Measurements from ENCODE around the gene RFX8. TPM values are rescaled to one million over a fixed set of nuclear protein-coding genes. Genes with fewer than 3 reads are reported as not detected.

Gene RFX8
- total RNA-seq, 2 donors from 2014 or later, result 0.44 TPM; not detected in 1

- DNase-seq (no peak), ATAC-seq (no peak)
- H3K9me3 ChIP-seq (ENCODE audit: control insufficient read depth, low read length, poor library complexity, severe bottlenecking), result no peaks in the 10 kb centered on the region
- peak overlapping the region; percentile 24 for H3K27ac Mint-ChIP-seq
- no peaks in the 10 kb centered on the region for H3K27me3 Mint-ChIP-seq
- H3K36me3 Mint-ChIP-seq (ENCODE audit: low read depth), result no peaks in the 10 kb centered on the region
- no peak overlapping the region for H3K4me3 Mint-ChIP-seq
- no peaks in the 10 kb centered on the region for H3K4me1 Mint-ChIP-seq
These were observed 46.3 kb downstream of the RFX8 start for GRCh38 chr2:101428422-101429176.

DNA sequence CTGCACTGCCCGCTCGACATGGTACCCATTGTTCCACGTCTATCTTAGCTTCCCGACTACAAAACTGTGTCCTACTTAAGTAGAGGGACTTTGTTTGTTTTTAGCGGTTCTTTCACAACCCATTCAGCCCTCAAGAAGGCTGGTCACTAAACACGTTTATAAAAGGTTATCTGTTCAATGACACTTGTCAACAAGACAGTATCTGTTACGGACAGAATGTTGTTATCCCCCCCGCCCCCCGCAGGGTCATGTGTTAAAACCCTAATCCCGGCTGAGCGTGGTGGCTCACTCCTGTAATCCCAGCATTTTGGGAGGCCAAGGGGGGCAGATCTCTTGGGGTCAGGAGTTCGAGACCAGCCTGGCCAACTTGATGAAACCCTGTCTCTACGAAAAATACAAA is 47.2 kb downstream of the RFX8 start:
- ATAC-seq, result no peak
- no peaks in the 10 kb centered on the region for H3K4me1 Mint-ChIP-seq

GRCh38 chr2:101427240-101427639 is 47.7 kb downstream of the RFX8 start:
- Mint-ChIP-seq H3K27me3 (no peaks in the 10 kb centered on the region), H3K27ac (no peak overlapping the region), H3K4me3 (no peak overlapping the region), H3K36me3 (ENCODE audit: low read depth) (no peaks in the 10 kb centered on the region), H3K4me1 (no peaks in the 10 kb centered on the region)
- no peaks in the 10 kb centered on the region for H3K9me3 ChIP-seq (ENCODE audit: control insufficient read depth, low read length, poor library complexity, severe bottlenecking)
- DNase-seq (no peak), ATAC-seq (no peak)

More for the DNA sequence above, 47.2 kb downstream of the RFX8 start:
- Mint-ChIP-seq H3K4me3 (no peak overlapping the region), H3K27ac (peak overlapping the region; percentile 24), H3K36me3 (ENCODE audit: low read depth) (no peaks in the 10 kb centered on the region), H3K27me3 (no peaks in the 10 kb centered on the region)
- no peaks in the 10 kb centered on the region for H3K9me3 ChIP-seq (ENCODE audit: control insufficient read depth, low read length, poor library complexity, severe bottlenecking)
- DNase-seq, result no peak

- Mint-ChIP-seq H3K27ac (no peak overlapping the region), H3K4me3 (no peak overlapping the region), H3K27me3 (no peaks in the 10 kb centered on the region), H3K36me3 (ENCODE audit: low read depth) (no peaks in the 10 kb centered on the region), H3K4me1 (peaks cover under 1% of the 10 kb centered on the region)
- ATAC-seq (no peak), DNase-seq (no peak)
- no peaks in the 10 kb centered on the region for H3K9me3 ChIP-seq (ENCODE audit: control insufficient read depth, low read length, poor library complexity, severe bottlenecking)
These were observed 48.1 kb downstream of the RFX8 start for GRCh38 chr2:101426822-101427221.

DNA sequence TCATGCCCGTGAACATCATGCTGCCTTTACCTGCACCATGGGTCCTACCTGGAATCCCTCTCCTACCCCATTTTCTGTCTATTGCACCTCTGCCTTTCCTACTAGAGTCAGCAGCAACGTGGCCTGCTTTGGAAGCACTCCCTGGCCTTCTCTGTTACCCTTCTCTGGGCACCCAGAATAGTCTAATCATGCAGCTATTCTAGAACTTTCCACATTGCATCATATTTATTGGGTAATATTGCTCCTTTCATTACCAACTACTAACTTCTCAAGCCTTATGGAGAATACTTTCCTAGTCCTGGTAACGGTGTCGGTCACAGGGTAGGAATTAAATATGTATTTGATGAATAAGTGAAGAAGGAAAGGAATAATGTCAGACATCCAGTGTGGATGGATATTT is 54.3 kb downstream of the RFX8 start:
- peaks cover 4% of the 10 kb centered on the region for H3K4me1 Mint-ChIP-seq
- ATAC-seq (no peak), DNase-seq (no peak)
- peaks cover 11% of the 10 kb centered on the region for H3K27me3 Mint-ChIP-seq
- H3K27ac Mint-ChIP-seq, result peak overlapping the region; percentile 49
- no peaks in the 10 kb centered on the region for H3K36me3 Mint-ChIP-seq (ENCODE audit: low read depth)
- no peak overlapping the region for H3K4me3 Mint-ChIP-seq
- no peaks in the 10 kb centered on the region for H3K9me3 ChIP-seq (ENCODE audit: control insufficient read depth, low read length, poor library complexity, severe bottlenecking)

- Mint-ChIP-seq H3K27ac (no peak overlapping the region), H3K4me3 (no peak overlapping the region), H3K27me3 (peaks cover 15% of the 10 kb centered on the region), H3K36me3 (ENCODE audit: low read depth) (no peaks in the 10 kb centered on the region), H3K4me1 (peaks cover 4% of the 10 kb centered on the region)
- H3K9me3 ChIP-seq (ENCODE audit: control insufficient read depth, low read length, poor library complexity, severe bottlenecking), result peaks cover 3% of the 10 kb centered on the region
- peak; percentile 77 for ATAC-seq
- peak in 1 of 3 donors; percentile 45 for DNase-seq
These were observed 55.7 kb downstream of the RFX8 start for GRCh38 chr2:101419096-101419663.

DNA sequence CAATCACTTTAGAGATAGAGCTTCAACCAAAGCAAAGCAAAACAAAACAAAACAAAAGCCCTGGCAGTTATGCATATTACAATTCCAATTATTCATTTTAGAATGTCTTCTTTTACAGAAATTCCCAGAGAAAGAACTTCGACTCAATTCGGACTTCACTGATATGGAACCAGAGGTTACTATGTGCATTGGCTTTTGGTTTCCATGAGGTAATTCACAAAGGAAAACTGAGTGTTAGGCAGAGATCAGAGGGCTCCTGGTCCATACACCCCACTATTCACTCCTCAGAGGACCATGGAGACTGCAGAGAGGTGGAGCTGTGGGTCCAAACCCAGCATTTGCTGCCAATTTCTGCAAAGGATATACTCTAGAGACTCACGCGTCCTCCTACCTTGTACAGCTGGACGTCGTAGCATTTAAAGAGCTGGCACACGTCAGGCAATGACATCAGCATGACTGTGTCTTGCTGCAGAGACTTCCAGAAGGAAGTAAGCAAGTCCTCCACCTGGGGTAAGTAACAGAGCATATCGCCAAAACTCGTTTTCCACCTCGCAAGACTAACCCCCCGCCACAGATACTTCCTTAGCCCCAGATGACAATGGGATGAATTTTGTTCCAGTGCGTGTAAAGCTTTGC is 56.3 kb downstream of the RFX8 start:
- Mint-ChIP-seq H3K27ac (no peak overlapping the region), H3K36me3 (ENCODE audit: low read depth) (no peaks in the 10 kb centered on the region), H3K27me3 (peaks cover 15% of the 10 kb centered on the region), H3K4me3 (no peak overlapping the region), H3K4me1 (peaks cover 4% of the 10 kb centered on the region)
- no peak for DNase-seq
- peaks cover 3% of the 10 kb centered on the region for H3K9me3 ChIP-seq (ENCODE audit: control insufficient read depth, low read length, poor library complexity, severe bottlenecking)
- ATAC-seq, result no peak

- DNase-seq, result no peak
- no peak overlapping the region for H3K27ac Mint-ChIP-seq
- peaks cover 25% of the 10 kb centered on the region for H3K27me3 Mint-ChIP-seq
- no peak for ATAC-seq
- H3K4me1 Mint-ChIP-seq, result peaks cover 2% of the 10 kb centered on the region
- H3K36me3 Mint-ChIP-seq (ENCODE audit: low read depth), result no peaks in the 10 kb centered on the region
- H3K9me3 ChIP-seq (ENCODE audit: control insufficient read depth, low read length, poor library complexity, severe bottlenecking), result peaks cover 3% of the 10 kb centered on the region
- H3K4me3 Mint-ChIP-seq, result no peak overlapping the region
These were observed 58.3 kb downstream of the RFX8 start for GRCh38 chr2:101416609-101417008.

DNA sequence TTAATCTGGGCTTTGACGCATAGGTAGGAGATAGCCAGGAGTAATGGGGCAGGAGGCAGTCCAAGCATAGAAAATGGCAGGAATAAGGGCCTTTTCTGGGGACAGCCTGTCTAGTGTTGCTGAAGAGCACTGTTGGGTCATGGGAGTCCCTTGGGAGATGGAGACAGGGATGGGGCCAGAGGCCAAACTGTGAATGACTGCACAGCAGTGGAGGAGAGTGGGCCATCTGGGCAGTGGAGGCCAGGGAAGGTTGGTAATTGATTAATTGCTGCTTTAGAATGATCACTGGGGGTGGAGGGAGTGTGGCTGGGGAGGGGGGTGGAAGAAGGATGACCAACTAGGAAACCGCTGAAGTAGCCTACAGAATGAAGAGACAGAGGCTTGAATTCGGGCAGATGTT is 59.0 kb downstream of the RFX8 start:
- peaks cover 25% of the 10 kb centered on the region for H3K27me3 Mint-ChIP-seq
- DNase-seq, result no peak
- H3K9me3 ChIP-seq (ENCODE audit: control insufficient read depth, low read length, poor library complexity, severe bottlenecking), result peaks cover 3% of the 10 kb centered on the region
- no peak overlapping the region for H3K27ac Mint-ChIP-seq
- no peak overlapping the region for H3K4me3 Mint-ChIP-seq
- peaks cover 2% of the 10 kb centered on the region for H3K4me1 Mint-ChIP-seq
- H3K36me3 Mint-ChIP-seq (ENCODE audit: low read depth), result no peaks in the 10 kb centered on the region
- ATAC-seq, result no peak

- no peak overlapping the region for H3K27ac Mint-ChIP-seq
- no peak overlapping the region for H3K4me3 Mint-ChIP-seq
- peaks cover 1% of the 10 kb centered on the region for H3K36me3 Mint-ChIP-seq (ENCODE audit: low read depth)
- H3K9me3 ChIP-seq (ENCODE audit: control insufficient read depth, low read length, poor library complexity, severe bottlenecking), result peaks cover 3% of the 10 kb centered on the region
- no peak for ATAC-seq
- no peak for DNase-seq
- H3K4me1 Mint-ChIP-seq, result peaks cover 4% of the 10 kb centered on the region
- peaks cover 29% of the 10 kb centered on the region for H3K27me3 Mint-ChIP-seq
These were observed 59.7 kb downstream of the RFX8 start for GRCh38 chr2:101415220-101415619.

- Mint-ChIP-seq H3K27me3 (peaks cover 31% of the 10 kb centered on the region), H3K4me3 (no peak overlapping the region), H3K27ac (no peak overlapping the region), H3K4me1 (peaks cover 3% of the 10 kb centered on the region), H3K36me3 (ENCODE audit: low read depth) (peaks cover 6% of the 10 kb centered on the region)
- DNase-seq (no peak), ATAC-seq (no peak)
- H3K9me3 ChIP-seq (ENCODE audit: control insufficient read depth, low read length, poor library complexity, severe bottlenecking), result peaks cover 3% of the 10 kb centered on the region
These were observed 62.7 kb downstream of the RFX8 start for GRCh38 chr2:101412092-101412694.

GRCh38 chr2:101410746-101411145 is 64.2 kb downstream of the RFX8 start:
- no peak for ATAC-seq
- peaks cover 5% of the 10 kb centered on the region for H3K4me1 Mint-ChIP-seq
- H3K27me3 Mint-ChIP-seq, result peaks cover 24% of the 10 kb centered on the region
- peaks cover 6% of the 10 kb centered on the region for H3K36me3 Mint-ChIP-seq (ENCODE audit: low read depth)
- peaks cover 3% of the 10 kb centered on the region for H3K9me3 ChIP-seq (ENCODE audit: control insufficient read depth, low read length, poor library complexity, severe bottlenecking)
- no peak overlapping the region for H3K4me3 Mint-ChIP-seq
- peak overlapping the region; percentile 60 for H3K27ac Mint-ChIP-seq
- no peak for DNase-seq

DNA sequence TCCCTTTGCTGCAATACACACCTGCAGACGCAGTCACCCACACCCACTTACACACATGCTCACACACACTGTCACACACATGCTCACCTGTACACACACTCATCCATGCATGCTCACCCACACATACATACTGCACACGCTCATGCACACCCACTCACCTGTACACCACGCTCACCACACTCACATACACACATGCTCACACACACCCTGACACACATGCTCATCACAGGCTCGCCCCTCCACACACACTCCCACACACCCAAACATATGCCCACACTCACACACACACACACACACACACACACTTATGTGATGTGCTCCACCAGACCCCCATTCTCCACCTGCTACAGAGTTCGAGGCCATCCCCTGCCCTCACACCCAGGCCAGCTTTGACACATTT is 64.8 kb downstream of the RFX8 start:
- H3K9me3 ChIP-seq (ENCODE audit: control insufficient read depth, low read length, poor library complexity, severe bottlenecking), result peaks cover 3% of the 10 kb centered on the region
- peaks cover 6% of the 10 kb centered on the region for H3K36me3 Mint-ChIP-seq (ENCODE audit: low read depth)
- H3K27me3 Mint-ChIP-seq, result peaks cover 25% of the 10 kb centered on the region
- ATAC-seq, result no peak
- peak overlapping the region; percentile 60 for H3K27ac Mint-ChIP-seq
- DNase-seq, result no peak
- peak overlapping the region; percentile 25 for H3K4me3 Mint-ChIP-seq
- peaks cover 5% of the 10 kb centered on the region for H3K4me1 Mint-ChIP-seq

Measured in T-helper 17 cell (primary cell).